GM12878 (cell line): ENCODE measurements around the gene ZNF710. TPM values are rescaled to one million over a fixed set of nuclear protein-coding genes. Genes with fewer than 3 reads are reported as not detected.

Source experiments
- ATAC-seq: fragments of 200-7000 bp; cut with Tn5 transposase; 3 replicates; pipeline ENCODE4 v1.9.1; 2020; ENCODE audit warnings: mild to moderate bottlenecking, moderate library complexity
- BruUV-seq: library from RNA; stranded (reverse); fragments of 400-500 nt; replicated peaks from 2 replicates; lab custom pipeline; 2021; lab: Mats Ljungman, UMichigan
- CTCF ChIA-PET: fragments of 300-600 bp; sonication (Branson Sonifier 250); formaldehyde crosslinking; extraction: SDS; loops from one replicate; lab custom pipeline; 2021; ENCODE audit warnings: inconsistent platforms; lab: Yijun Ruan, JAX
- POLR2A ChIA-PET: fragments of 350-600 bp; formaldehyde crosslinking; extraction: SDS; loops from one replicate; lab custom pipeline; 2021; ENCODE audit warnings: inconsistent platforms; lab: Charles Lee
- RAD21 ChIA-PET: fragments of 300-600 bp; sonication (Branson Sonifier 250); formaldehyde crosslinking; loops from one replicate; lab custom pipeline; 2023; ENCODE audit warnings: antibody characterized with exemption; ENCODE audit not compliant: unreplicated experiment; lab: Charles Lee
- SMC1A ChIA-PET: fragments of 300-600 bp; sonication (Branson Sonifier 250); formaldehyde crosslinking; loops from one replicate; lab custom pipeline; 2023; ENCODE audit not compliant: unreplicated experiment, uncharacterized antibody; lab: Charles Lee
- DNase-seq: peaks from one replicate; pipeline ENCODE4 v3.0.0-alpha.2; 2011; ENCODE audit warnings: low read depth, low spot score
- FAIRE-seq: peaks from 3 replicates; lab custom pipeline; 2011; peaks lifted over from hg19 to GRCh38; lab: Jason Lieb, UNC
- H2AFZ ChIP-seq: 2 replicates; pipeline ENCODE4 v1.6.0; 2011; ENCODE audit warnings: low read depth, low read length, control low read depth; ENCODE audit not compliant: control insufficient read depth
- H3K27ac ChIP-seq: 2 replicates; pipeline ENCODE4 v1.5.1; 2011; ENCODE audit warnings: control low read depth; ENCODE audit not compliant: control insufficient read depth, insufficient read depth
- H3K27me3 ChIP-seq, 2 experiments: replicated peaks in 1 of 2; 2 replicates each; pipeline versions ENCODE4 v1.6.0 to v1.6.1; 2011; ENCODE audit warnings: low read length in 1 of 2; ENCODE audit not compliant: control insufficient read depth in 2 of 2, insufficient read depth in 2 of 2
- H3K36me3 ChIP-seq, 2 experiments: 2 replicates each; pipeline ENCODE4 v1.5.1; 2011; ENCODE audit warnings: low read length in 1 of 2; ENCODE audit not compliant: control insufficient read depth in 2 of 2, insufficient read depth in 2 of 2
- H3K4me1 ChIP-seq: 2 replicates; pipeline ENCODE4 v1.6.1; 2011; ENCODE audit warnings: mild to moderate bottlenecking, low read length, moderate library complexity, mixed read lengths; ENCODE audit not compliant: control insufficient read depth, insufficient read depth
- H3K4me2 ChIP-seq: 2 replicates; pipeline ENCODE4 v1.6.0; 2011; ENCODE audit warnings: control low read depth; ENCODE audit not compliant: control insufficient read depth, insufficient read depth
- H3K4me3 ChIP-seq: fragments of 200-600 bp; sonication (generic); 2 replicates; pipeline ENCODE4 v1.5.1; 2016
- H3K79me2 ChIP-seq: 2 replicates; pipeline ENCODE4 v1.6.0; 2011; ENCODE audit warnings: low read length; ENCODE audit not compliant: control insufficient read depth, insufficient read depth
- H3K9ac ChIP-seq: 2 replicates; pipeline ENCODE4 v1.8.0; 2011; ENCODE audit warnings: low read length, control low read depth, mixed read lengths; ENCODE audit not compliant: control insufficient read depth, insufficient read depth
- H3K9me3 ChIP-seq: replicated peaks from 3 replicates; pipeline ENCODE4 v1.5.1; 2011; ENCODE audit warnings: mild to moderate bottlenecking, low read length; ENCODE audit not compliant: control insufficient read depth, insufficient read depth
- H4K20me1 ChIP-seq: 2 replicates; pipeline ENCODE4 v1.6.0; 2011; ENCODE audit not compliant: control insufficient read depth, insufficient read depth
- CHD2 ChIP-seq: IDR thresholded peaks from 2 replicates; pipeline ENCODE4 v1.6.1; 2011; ENCODE audit warnings: low read depth, low read length, improper control_type of control experiment, borderline replicate concordance
- CHD4 ChIP-seq: fragments of 200-600 bp; sonication (generic); IDR thresholded peaks from 2 replicates; pipeline ENCODE4 v1.6.1; 2016; ENCODE audit warnings: mild to moderate bottlenecking
- CREM ChIP-seq: IDR thresholded peaks from 2 replicates; pipeline ENCODE4 v1.6.1; 2014; ENCODE audit warnings: antibody characterized with exemption, low read depth
- MEF2B ChIP-seq: fragments of 450-650 bp; IDR thresholded peaks from 2 replicates; pipeline ENCODE4 v1.6.1; 2018; ENCODE audit warnings: mild to moderate bottlenecking, moderate library complexity; ENCODE audit not compliant: partially characterized antibody, poor library complexity, severe bottlenecking
- MTA2 ChIP-seq: fragments of 450-650 bp; IDR thresholded peaks from 2 replicates; pipeline ENCODE4 v1.6.1; 2016; ENCODE audit warnings: low read depth, mild to moderate bottlenecking, moderate library complexity
- PBX3 ChIP-seq: IDR thresholded peaks from 2 replicates; pipeline ENCODE4 v1.6.1; 2011; ENCODE audit warnings: mild to moderate bottlenecking, low read depth, low read length, moderate library complexity; ENCODE audit not compliant: insufficient replicate concordance
- POU2F2 ChIP-seq: IDR thresholded peaks from 3 replicates; pipeline ENCODE4 v1.6.1; 2011; ENCODE audit warnings: low read depth, mild to moderate bottlenecking, low read length, borderline replicate concordance
- RFX5 ChIP-seq: IDR thresholded peaks from 2 replicates; pipeline ENCODE4 v1.6.1; 2011; ENCODE audit warnings: low read depth, low read length, improper control_type of control experiment
- SIN3A ChIP-seq: IDR thresholded peaks from 2 replicates; pipeline ENCODE4 v1.6.1; 2012; ENCODE audit warnings: low read depth, low read length, improper control_type of control experiment
- TAF1 ChIP-seq: IDR thresholded peaks from 2 replicates; pipeline ENCODE4 v1.6.1; 2011; ENCODE audit warnings: mild to moderate bottlenecking, low read depth, low read length, borderline replicate concordance
- TBL1XR1 ChIP-seq: IDR thresholded peaks from 2 replicates; pipeline ENCODE4 v1.6.1; 2012; ENCODE audit warnings: low read depth, low read length, improper control_type of control experiment
- TCF3 ChIP-seq: IDR thresholded peaks from 2 replicates; pipeline ENCODE4 v1.6.1; 2012; ENCODE audit warnings: low read depth, mild to moderate bottlenecking, low read length, borderline replicate concordance; ENCODE audit not compliant: insufficient read depth
- WRNIP1 ChIP-seq: IDR thresholded peaks from 2 replicates; pipeline ENCODE4 v1.6.1; 2011; ENCODE audit warnings: low read depth, low read length, improper control_type of control experiment, borderline replicate concordance
- ZNF207 ChIP-seq: fragments of 450-650 bp; IDR thresholded peaks from 2 replicates; pipeline ENCODE4 v1.6.1; 2014; ENCODE audit warnings: antibody characterized with exemption, mild to moderate bottlenecking, borderline replicate concordance
- ZNF217 ChIP-seq: fragments of 450-650 bp; IDR thresholded peaks from 2 replicates; pipeline ENCODE4 v1.6.1; 2017; ENCODE audit warnings: antibody characterized with exemption, mild to moderate bottlenecking
- ZNF592 ChIP-seq: fragments of 450-650 bp; IDR thresholded peaks from 2 replicates; pipeline ENCODE4 v1.6.1; 2017; ENCODE audit warnings: mild to moderate bottlenecking, moderate library complexity
- ZNF622 ChIP-seq: fragments of 450-650 bp; IDR thresholded peaks from 2 replicates; pipeline ENCODE4 v1.6.1; 2017; ENCODE audit warnings: mild to moderate bottlenecking, inconsistent platforms
- WGBS: methylation state at CpG from one replicate; pipeline ENCODE4 v1.1.6; 2016; ENCODE audit warnings: low lambda C conversion rate; ENCODE audit not compliant: insufficient replicate concordance, insufficient coverage; ENCODE audit errors: missing lambda C conversion rate; 5-methylcytosine and 5-hydroxymethylcytosine counted together
- in situ Hi-C: fragments of 300-500 bp; cut with MboI; formaldehyde crosslinking; loops from 9 replicates; pipeline ENCODE4 v1.14.3; 2018; ENCODE audit warnings: mixed read lengths
- intact Hi-C: fragments of 100-400 bp; cut with micrococcal nuclease; formaldehyde crosslinking; loops from one replicate; pipeline ENCODE4 v1.14.2; 2022; ENCODE audit not compliant: unreplicated experiment
- polyA plus RNA-seq, 11 experiments: library from polyadenylated mRNA; depleted of rRNA in 4 of 11; unstranded in 6 of 11; stranded (reverse) in 5 of 11; fragments of >200 nt; fragmentation: Nextera tagmentation in 4 of 11; fragmentation: Illumina TruSeq in 1 of 11; extraction: Ambion mirVana in 4 of 11; extraction: Trizol in 1 of 11; gene quantifications; 1 replicate in 1 of 11; 2 replicates in 10 of 11; pipeline versions ENCODE4 v1.2.1 to v1.2.3, GENCODE V29; 2011 to 2016; ENCODE audit warnings: inconsistent platforms in 2 of 11, missing spikeins in 2 of 11, low read depth in 1 of 11
- total RNA-seq, 4 experiments: library from RNA; depleted of rRNA in 3 of 4; stranded (reverse); fragments of >200 nt in 3 of 4; fragmentation: Illumina TruSeq in 1 of 4; extraction: Trizol in 1 of 4; gene quantifications; 2 replicates each; pipeline versions ENCODE4 v1.2.1 to v1.2.3, GENCODE V29; 2013 to 2021

Gene ZNF710
- total and polyA plus RNA-seq, 10 of the 15 experiments (the other 5 are each of a cell fraction or from before 2014, with no cell fraction given), result 1.4 to 43.5 (median 9.8) TPM

GRCh38 chr15:90083954-90084607 is 83.0 kb downstream of the ZNF710 start:
- ATAC-seq (no peak), DNase-seq (no peak), FAIRE-seq (no peak)
- H3K9ac ChIP-seq, result no peak overlapping the region
- in situ Hi-C loops, result no loop called here
- intact Hi-C loops, result loop anchor here (10.0 kb wide), 1 partner anchor 319 kb away; no protein-coding TSS in a partner anchor
- RAD21 ChIA-PET, result interaction anchor here (0.7 kb wide), 1 partner anchor 37 kb away, joined by 3 read pairs; no protein-coding TSS in a partner anchor
- H4K20me1 ChIP-seq, result no peaks in the 10 kb centered on the region; the same call in 1 of the 2 replicates
- H3K9me3 ChIP-seq, result no peaks in the 10 kb centered on the region
- H3K4me1 ChIP-seq, result no peaks in the 10 kb centered on the region
- no peak overlapping the region for H3K4me2 ChIP-seq
- no TSS peak for BruUV-seq
- H3K4me3 ChIP-seq, result no peak overlapping the region
- TF ChIP-seq CHD4, result no peak
- no peak for TF ChIP-seq WRNIP1
- no peak for TF ChIP-seq POU2F2
- TF ChIP-seq CREM, result no peak
- no peak for TF ChIP-seq PBX3
- TF ChIP-seq TBL1XR1, result no peak
- TF ChIP-seq ZNF592, result no peak
- no peak for TF ChIP-seq RFX5
- no peak for TF ChIP-seq TAF1
- TF ChIP-seq CHD2, result no peak
- no peak for TF ChIP-seq MTA2
- TF ChIP-seq TCF3, result no peak
- no peak for TF ChIP-seq MEF2B
- no peak for TF ChIP-seq ZNF207
- TF ChIP-seq ZNF622, result no peak
- TF ChIP-seq ZNF217, result no peak
- no peak for TF ChIP-seq SIN3A
- CTCF ChIA-PET, result interaction anchor here (1.2 to 3.0 kb wide), 5 partner anchors 9 to 324 kb away, joined by 3 to 10 read pairs (median 4); no protein-coding TSS in a partner anchor
- H3K36me3 ChIP-seq, result peaks cover 20 to 34% of the 10 kb centered on the region in 2 experiments
- H2AFZ ChIP-seq, result no peak overlapping the region
- no peak overlapping the region for H3K27ac ChIP-seq
- WGBS, result 55% methylated on average over 14 of the region's 14 CpGs
- H3K79me2 ChIP-seq, result no peaks in the 10 kb centered on the region
- POLR2A ChIA-PET, result interaction anchor here (1.0 to 1.6 kb wide), 2 partner anchors 9 to 10 kb away, joined by 3 to 4 read pairs; no protein-coding TSS in a partner anchor
- no peaks in the 10 kb centered on the region for H3K27me3 ChIP-seq
- SMC1A ChIA-PET, result interaction anchor here (0.6 kb wide), 1 partner anchor 65 kb away, joined by 3 read pairs; no protein-coding TSS in a partner anchor
